Uterus (tissue), 2 donors: ENCODE measurements around the gene SLC38A11.

Experiments used
- POLR2A ChIP-seq, 2 donors: fragments of 450-650 bp; IDR thresholded peaks; one replicate each; pipeline ENCODE4 v1.6.1; 2016; ENCODE audit warnings: antibody characterized with exemption in 2 of 2, mild to moderate bottlenecking in 1 of 2, moderate library complexity in 1 of 2
- TF ChIP-seq, protein P1 (sequence below), 4 experiments: fragments of 200-600 bp in 2 of 4; fragments of 450-650 bp in 2 of 4; sonication (generic) in 2 of 4; IDR thresholded peaks; one replicate each; pipeline ENCODE4 v1.5.1; 2016 to 2019; ENCODE audit warnings: antibody characterized with exemption in 4 of 4, mild to moderate bottlenecking in 2 of 4, moderate library complexity in 1 of 4

DNA sequence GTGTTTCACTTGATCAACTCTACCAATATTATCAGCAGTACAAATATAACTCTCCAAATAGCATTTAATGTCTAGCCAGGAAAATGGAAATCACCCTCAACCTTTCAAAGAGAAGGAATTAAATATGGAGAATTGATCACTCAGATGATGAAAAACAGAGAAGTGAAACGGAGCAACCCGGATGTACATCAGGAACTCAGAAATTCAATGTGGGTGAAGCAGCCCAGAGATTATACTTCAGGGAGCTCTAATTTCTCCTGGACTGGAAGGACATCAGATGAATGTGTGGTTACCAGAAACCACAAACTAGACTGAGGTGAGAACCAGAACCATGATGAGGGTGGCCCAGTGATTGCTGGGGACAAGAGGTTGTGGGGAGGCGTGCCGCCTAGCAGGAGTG is 78.2 kb downstream of the SLC38A11 start:
- TF ChIP-seq, protein P1, sequence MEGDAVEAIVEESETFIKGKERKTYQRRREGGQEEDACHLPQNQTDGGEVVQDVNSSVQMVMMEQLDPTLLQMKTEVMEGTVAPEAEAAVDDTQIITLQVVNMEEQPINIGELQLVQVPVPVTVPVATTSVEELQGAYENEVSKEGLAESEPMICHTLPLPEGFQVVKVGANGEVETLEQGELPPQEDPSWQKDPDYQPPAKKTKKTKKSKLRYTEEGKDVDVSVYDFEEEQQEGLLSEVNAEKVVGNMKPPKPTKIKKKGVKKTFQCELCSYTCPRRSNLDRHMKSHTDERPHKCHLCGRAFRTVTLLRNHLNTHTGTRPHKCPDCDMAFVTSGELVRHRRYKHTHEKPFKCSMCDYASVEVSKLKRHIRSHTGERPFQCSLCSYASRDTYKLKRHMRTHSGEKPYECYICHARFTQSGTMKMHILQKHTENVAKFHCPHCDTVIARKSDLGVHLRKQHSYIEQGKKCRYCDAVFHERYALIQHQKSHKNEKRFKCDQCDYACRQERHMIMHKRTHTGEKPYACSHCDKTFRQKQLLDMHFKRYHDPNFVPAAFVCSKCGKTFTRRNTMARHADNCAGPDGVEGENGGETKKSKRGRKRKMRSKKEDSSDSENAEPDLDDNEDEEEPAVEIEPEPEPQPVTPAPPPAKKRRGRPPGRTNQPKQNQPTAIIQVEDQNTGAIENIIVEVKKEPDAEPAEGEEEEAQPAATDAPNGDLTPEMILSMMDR (IDR thresholded peaks at IDR 0.05): no peak
- TF ChIP-seq POLR2A (IDR thresholded peaks at IDR 0.05): no peak
